Measurements from ENCODE around the gene C19orf25. TPM values are rescaled to one million over a fixed set of nuclear protein-coding genes. Genes with fewer than 3 reads are reported as not detected.

C19orf25 gene
- total and polyA plus RNA-seq, 9 of the 15 experiments (the other 6 are each of a cell fraction or from before 2014, with no cell fraction given): 0.79 to 96.0 (median 36.1) TPM

GRCh38 chr19:1435378-1435989 is 43.5 kb downstream of the C19orf25 start (continued):
- TF ChIP-seq ZNF436 (CRISPR knock-in tag; IDR thresholded peaks at IDR 0.05): no peak
- TF ChIP-seq MYC (IDR thresholded peaks at IDR 0.05; ENCODE audit: low read depth, low read length): peak; percentile 84
- TF ChIP-seq MYC (CRISPR knock-in tag; IDR thresholded peaks at IDR 0.05; ENCODE audit: borderline replicate concordance, low read depth): no peak
- peak; percentile 46 for TF ChIP-seq RBM22 (IDR thresholded peaks at IDR 0.05; ENCODE audit: low read depth, low read length, poor library complexity, severe bottlenecking)
- TF ChIP-seq, protein P1, sequence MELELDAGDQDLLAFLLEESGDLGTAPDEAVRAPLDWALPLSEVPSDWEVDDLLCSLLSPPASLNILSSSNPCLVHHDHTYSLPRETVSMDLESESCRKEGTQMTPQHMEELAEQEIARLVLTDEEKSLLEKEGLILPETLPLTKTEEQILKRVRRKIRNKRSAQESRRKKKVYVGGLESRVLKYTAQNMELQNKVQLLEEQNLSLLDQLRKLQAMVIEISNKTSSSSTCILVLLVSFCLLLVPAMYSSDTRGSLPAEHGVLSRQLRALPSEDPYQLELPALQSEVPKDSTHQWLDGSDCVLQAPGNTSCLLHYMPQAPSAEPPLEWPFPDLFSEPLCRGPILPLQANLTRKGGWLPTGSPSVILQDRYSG (tag; conservative IDR thresholded peaks at IDR 0.05; ENCODE audit: low read depth): no peak
- TF ChIP-seq AFF4 (CRISPR knock-in tag; IDR thresholded peaks at IDR 0.05): no peak
- TF ChIP-seq ZNF134 (CRISPR knock-in tag; conservative IDR thresholded peaks at IDR 0.05): no peak
- TF ChIP-seq CBX1 (IDR thresholded peaks at IDR 0.05; ENCODE audit: low read depth): no peak
- TF ChIP-seq, protein P2, sequence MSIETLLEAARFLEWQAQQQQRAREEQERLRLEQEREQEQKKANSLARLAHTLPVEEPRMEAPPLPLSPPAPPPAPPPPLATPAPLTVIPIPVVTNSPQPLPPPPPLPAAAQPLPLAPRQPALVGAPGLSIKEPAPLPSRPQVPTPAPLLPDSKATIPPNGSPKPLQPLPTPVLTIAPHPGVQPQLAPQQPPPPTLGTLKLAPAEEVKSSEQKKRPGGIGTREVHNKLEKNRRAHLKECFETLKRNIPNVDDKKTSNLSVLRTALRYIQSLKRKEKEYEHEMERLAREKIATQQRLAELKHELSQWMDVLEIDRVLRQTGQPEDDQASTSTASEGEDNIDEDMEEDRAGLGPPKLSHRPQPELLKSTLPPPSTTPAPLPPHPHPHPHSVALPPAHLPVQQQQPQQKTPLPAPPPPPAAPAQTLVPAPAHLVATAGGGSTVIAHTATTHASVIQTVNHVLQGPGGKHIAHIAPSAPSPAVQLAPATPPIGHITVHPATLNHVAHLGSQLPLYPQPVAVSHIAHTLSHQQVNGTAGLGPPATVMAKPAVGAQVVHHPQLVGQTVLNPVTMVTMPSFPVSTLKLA (conservative IDR thresholded peaks at IDR 0.05): peak; percentile 32 to 37; a peak in 1 of 4 replicates
- TF ChIP-seq HCFC1 (IDR thresholded peaks at IDR 0.05; ENCODE audit: low read depth, low read length): no peak
- no peak for TF ChIP-seq FOXK1 (CRISPR knock-in tag; IDR thresholded peaks at IDR 0.05; ENCODE audit: borderline replicate concordance)
- peak; percentile 69; the same call in 1 of the 2 replicates for TF ChIP-seq CC2D1A (IDR thresholded peaks at IDR 0.05)
- TF ChIP-seq PRMT5 (CRISPR knock-in tag; IDR thresholded peaks at IDR 0.05): no peak
- TF ChIP-seq NR2C1 (IDR thresholded peaks at IDR 0.05): 0 out of 2 replicates have a peak, but pooled peaks have one; percentile 21
- TF ChIP-seq NR2C1 (tag; IDR thresholded peaks at IDR 0.05): no peak
- TF ChIP-seq MTA3 (IDR thresholded peaks at IDR 0.05; ENCODE audit: borderline replicate concordance): no peak
- no peak for TF ChIP-seq DDX20 (tag; IDR thresholded peaks at IDR 0.05; ENCODE audit: low read depth)
- no peak for TF ChIP-seq FUS (optimal IDR thresholded peaks at IDR 0.05; ENCODE audit: low read depth, low read length)
- TF ChIP-seq THRAP3 (IDR thresholded peaks at IDR 0.05; ENCODE audit: borderline replicate concordance): no peak
- 0 out of 2 replicates have a peak, but pooled peaks have one; percentile 39 for TF ChIP-seq ZBTB5 (IDR thresholded peaks at IDR 0.05)
- TF ChIP-seq TFAM (CRISPR knock-in tag; conservative IDR thresholded peaks at IDR 0.05): no peak

All from K562 (cell line).